ENCODE results near the gene FAM228A. TPM values are rescaled to one million over a fixed set of nuclear protein-coding genes. Genes with fewer than 3 reads are reported as not detected.

Gene FAM228A
- polyA plus RNA-seq, 1 of the 3 experiments (the other 2 are of a cell fraction): 0.10 TPM

- H3K36me3 ChIP-seq (replicated peaks in 1 of 2; ENCODE audit: control insufficient read depth in 1 of 2, insufficient read depth in 2 of 2, low read length in 1 of 2): peaks cover 0 to 4% of the 10 kb centered on the region in 2 experiments
- POLR2A ChIA-PET: no interaction called here
- no peaks in the 10 kb centered on the region for H3K27me3 ChIP-seq (ENCODE audit: insufficient read depth)
- no peaks in the 10 kb centered on the region for H4K20me1 ChIP-seq (ENCODE audit: insufficient read depth)
- CTCF ChIA-PET: no interaction called here
- H3F3A ChIP-seq (replicated peaks; ENCODE audit: insufficient read depth): no peaks in the 10 kb centered on the region
- no peak overlapping the region for H2AFZ ChIP-seq (ENCODE audit: low read depth)
- no peaks in the 10 kb centered on the region for H3K9me3 ChIP-seq
- no peak overlapping the region for H3K4me3 ChIP-seq (ENCODE audit: low read depth in 2 of 2, low read length in 1 of 2)
- no peak overlapping the region for H3K4me2 ChIP-seq
- no peak for DNase-seq
- no peak overlapping the region for H3K27ac ChIP-seq (ENCODE audit: low read depth in 2 of 2, low read length in 1 of 2)
- TF ChIP-seq CTCF (IDR thresholded peaks at IDR 0.05) (no peak), YY1 (IDR thresholded peaks at IDR 0.05; ENCODE audit: low read depth) (no peak), GATA2 (CRISPR knock-in tag; IDR thresholded peaks at IDR 0.05) (no peak), FOXM1 (IDR thresholded peaks at IDR 0.05; ENCODE audit: low read depth) (no peak), NRF1 (IDR thresholded peaks at IDR 0.05; ENCODE audit: low read depth, low read length) (no peak), NFIC (IDR thresholded peaks at IDR 0.05; ENCODE audit: borderline replicate concordance) (no peak), MEF2A (IDR thresholded peaks at IDR 0.05; ENCODE audit: borderline replicate concordance, low read depth) (no peak), RCOR1 (IDR thresholded peaks at IDR 0.05; ENCODE audit: low read length) (no peak)
- no peaks in the 10 kb centered on the region for H3K9me2 ChIP-seq
- no peaks in the 10 kb centered on the region for H3K4me1 ChIP-seq (ENCODE audit: control insufficient read depth in 1 of 2, insufficient read depth in 2 of 2, low read depth in 1 of 2, low read length in 1 of 2)
- no peak overlapping the region for H3K9ac ChIP-seq
- H3K79me2 ChIP-seq (ENCODE audit: insufficient read depth): no peaks in the 10 kb centered on the region
- WGBS (ENCODE audit: low lambda C conversion rate): 82% methylated on average over 4 of the region's 4 CpGs
Observed at GRCh38 chr2:24159708-24160107, 15.1 kb upstream of the FAM228A start.

- H2AFZ ChIP-seq (ENCODE audit: low read depth): no peak overlapping the region
- no peak overlapping the region for H3K9ac ChIP-seq
- no peak overlapping the region for H3K27ac ChIP-seq (ENCODE audit: low read depth in 2 of 2, low read length in 1 of 2)
- H3K9me3 ChIP-seq: no peaks in the 10 kb centered on the region
- no peak overlapping the region for H3K4me3 ChIP-seq (ENCODE audit: low read depth in 2 of 2, low read length in 1 of 2)
- ChIA-PET POLR2A (no interaction called here), CTCF (interaction anchor here (0.9 kb wide), 1 partner anchor 46 kb away, joined by 3 read pairs; no protein-coding TSS in a partner anchor)
- DNase-seq: no peak
- no peaks in the 10 kb centered on the region for H3K4me1 ChIP-seq (ENCODE audit: control insufficient read depth in 1 of 2, insufficient read depth in 2 of 2, low read depth in 1 of 2, low read length in 1 of 2)
- H4K20me1 ChIP-seq (ENCODE audit: insufficient read depth): no peaks in the 10 kb centered on the region
- TF ChIP-seq IRF3 (IDR thresholded peaks at IDR 0.05; ENCODE audit: low read depth, low read length) (no peak), USF2 (IDR thresholded peaks at IDR 0.05; ENCODE audit: borderline replicate concordance, low read depth, low read length) (no peak), RFX5 (IDR thresholded peaks at IDR 0.05; ENCODE audit: low read length) (no peak), USF1 (IDR thresholded peaks at IDR 0.05; ENCODE audit: borderline replicate concordance, low read depth) (no peak), RXRA (IDR thresholded peaks at IDR 0.05; ENCODE audit: borderline replicate concordance, low read depth) (no peak), PBX3 (IDR thresholded peaks at IDR 0.05) (no peak), FOXJ3 (CRISPR knock-in tag; IDR thresholded peaks at IDR 0.05) (no peak), NFIC (IDR thresholded peaks at IDR 0.05; ENCODE audit: borderline replicate concordance) (no peak), TCF12 (IDR thresholded peaks at IDR 0.05) (no peak), MAX (IDR thresholded peaks at IDR 0.05; ENCODE audit: low read depth) (no peak), CTCF (IDR thresholded peaks at IDR 0.05) (no peak), TEAD4 (IDR thresholded peaks at IDR 0.05; ENCODE audit: borderline replicate concordance, insufficient read depth) (no peak)
- no peaks in the 10 kb centered on the region for H3K79me2 ChIP-seq (ENCODE audit: insufficient read depth)
- H3K36me3 ChIP-seq (replicated peaks in 1 of 2; ENCODE audit: control insufficient read depth in 1 of 2, insufficient read depth in 2 of 2, low read length in 1 of 2): peaks cover 0 to 4% of the 10 kb centered on the region in 2 experiments
- H3K4me2 ChIP-seq: no peak overlapping the region
- no peaks in the 10 kb centered on the region for H3F3A ChIP-seq (replicated peaks; ENCODE audit: insufficient read depth)
- H3K27me3 ChIP-seq (ENCODE audit: insufficient read depth): no peaks in the 10 kb centered on the region
- no peaks in the 10 kb centered on the region for H3K9me2 ChIP-seq
Observed at GRCh38 chr2:24160761-24161160, 14.1 kb upstream of the FAM228A start.

All from SK-N-SH (cell line).